H1 (cell line): ENCODE data around the gene CACUL1. TPM values are rescaled to one million over a fixed set of nuclear protein-coding genes. Genes with fewer than 3 reads are reported as not detected.

Source experiments
- CTCF ChIA-PET: fragments of 300-600 bp; sonication (Branson Sonifier 250); formaldehyde crosslinking; loops from one replicate; lab custom pipeline; 2021; ENCODE audit not compliant: partially characterized antibody; lab: Charles Lee
- POLR2A ChIA-PET: fragments of 300-600 bp; sonication (Branson Sonifier 250); formaldehyde crosslinking; loops from one replicate; lab custom pipeline; 2021; ENCODE audit warnings: inconsistent platforms; ENCODE audit not compliant: partially characterized antibody; lab: Charles Lee
- DNase-seq, 2 experiments: peaks; one replicate each; pipeline versions ENCODE4 v3.0.0 to v3.0.0-alpha.2; 2010 to 2022; ENCODE audit warnings: low spot score in 2 of 2, low read depth in 1 of 2, mixed read lengths in 1 of 2
- FAIRE-seq: peaks from 2 replicates; lab custom pipeline; 2011; peaks lifted over from hg19 to GRCh38; lab: Jason Lieb, UNC
- H2AFZ ChIP-seq: 2 replicates; pipeline ENCODE4 v1.8.1; 2012; ENCODE audit warnings: low read length, inconsistent platforms
- H2AK5ac ChIP-seq: 2 replicates; pipeline ENCODE4 v1.6.1; 2013; ENCODE audit warnings: low read depth, low read length
- H2BK120ac ChIP-seq: replicated peaks from 2 replicates; pipeline ENCODE3; 2013; ENCODE audit warnings: low read depth, low read length, inconsistent platforms
- H2BK12ac ChIP-seq: 2 replicates; pipeline ENCODE4 v1.6.1; 2013; ENCODE audit warnings: low read depth, low read length
- H2BK15ac ChIP-seq: 2 replicates; pipeline ENCODE4 v1.6.1; 2013; ENCODE audit warnings: low read length
- H2BK20ac ChIP-seq: 2 replicates; pipeline ENCODE4 v1.6.1; 2013; ENCODE audit warnings: low read length
- H2BK5ac ChIP-seq: 2 replicates; pipeline ENCODE4 v1.6.1; 2013; ENCODE audit warnings: low read depth, low read length
- H3K14ac ChIP-seq: 2 replicates; pipeline ENCODE4 v1.6.1; 2013; ENCODE audit warnings: inconsistent platforms; ENCODE audit not compliant: insufficient read length
- H3K18ac ChIP-seq: 2 replicates; pipeline ENCODE4 v1.6.1; 2013; ENCODE audit warnings: low read length; ENCODE audit errors: extremely low read depth
- H3K23ac ChIP-seq: 2 replicates; pipeline ENCODE4 v1.6.1; 2013; ENCODE audit warnings: inconsistent platforms; ENCODE audit not compliant: insufficient read length
- H3K23me2 ChIP-seq: 2 replicates; pipeline ENCODE4 v1.6.1; 2013; ENCODE audit warnings: low read depth, low read length
- H3K27ac ChIP-seq: 2 replicates; pipeline ENCODE4 v1.6.1; 2011; ENCODE audit warnings: low read depth, low read length, inconsistent platforms
- H3K27me3 ChIP-seq, 4 experiments: replicated peaks in 1 of 4; 1 replicate in 1 of 4; 2 replicates in 3 of 4; pipeline versions ENCODE4 v1.6.1 to v1.8.1; 2011 to 2013; ENCODE audit warnings: low read length in 3 of 4, mild to moderate bottlenecking in 3 of 4, inconsistent platforms in 2 of 4, mixed read lengths in 2 of 4, moderate library complexity in 1 of 4; ENCODE audit not compliant: control insufficient read depth in 3 of 4, insufficient read depth in 3 of 4; ENCODE audit errors: extremely low read depth in 1 of 4
- H3K36me3 ChIP-seq, 4 experiments: 2 replicates each; pipeline versions ENCODE4 v1.6.1 to v1.8.1; 2011 to 2013; ENCODE audit warnings: mild to moderate bottlenecking in 4 of 4, low read length in 3 of 4, moderate library complexity in 2 of 4, control low read depth in 1 of 4, inconsistent platforms in 1 of 4; ENCODE audit not compliant: insufficient read depth in 4 of 4, control insufficient read depth in 2 of 4
- H3K4ac ChIP-seq: replicated peaks from 2 replicates; pipeline ENCODE3; 2013; ENCODE audit warnings: low read length, low read depth, mixed read lengths, inconsistent platforms; ENCODE audit not compliant: insufficient read length
- H3K4me1 ChIP-seq, 4 experiments: replicated peaks in 1 of 4; 1 replicate in 1 of 4; 2 replicates in 3 of 4; pipeline versions ENCODE4 v1.6.1 to v1.8.1; 2011 to 2013; ENCODE audit warnings: low read length in 3 of 4, inconsistent platforms in 2 of 4, mixed read lengths in 1 of 4; ENCODE audit not compliant: insufficient read depth in 4 of 4, control insufficient read depth in 3 of 4
- H3K4me2 ChIP-seq, 2 experiments: 2 replicates each; pipeline versions ENCODE4 v1.6.1 to v1.8.1; 2011 to 2013; ENCODE audit warnings: low read depth in 2 of 2, low read length in 2 of 2, control low read depth in 1 of 2, inconsistent platforms in 1 of 2, mild to moderate bottlenecking in 1 of 2; ENCODE audit not compliant: insufficient read depth in 1 of 2
- H3K4me3 ChIP-seq, 4 experiments: fragments of 200-600, 300-600 bp in 1 of 4; sonication (generic), shearing (Covaris generic), sonication (Bioruptor Twin) in 1 of 4; 2 replicates each; pipeline versions ENCODE4 v1.5.1 to v1.8.1; 2011 to 2016; ENCODE audit warnings: low read length in 4 of 4, low read depth in 3 of 4, control low read depth in 2 of 4, inconsistent platforms in 2 of 4, mild to moderate bottlenecking in 2 of 4, mixed read lengths in 1 of 4, moderate library complexity in 1 of 4; ENCODE audit not compliant: insufficient read depth in 2 of 4; ENCODE audit errors: extremely low read depth in 1 of 4
- H3K56ac ChIP-seq: replicated peaks from 2 replicates; pipeline ENCODE3; 2013; ENCODE audit warnings: low read depth, mild to moderate bottlenecking, mixed read lengths, low read length, inconsistent platforms; ENCODE audit not compliant: insufficient read length
- H3K79me1 ChIP-seq: 2 replicates; pipeline ENCODE4 v1.6.1; 2013; ENCODE audit warnings: low read depth, low read length, control low read depth
- H3K79me2 ChIP-seq, 2 experiments: 2 replicates each; pipeline versions ENCODE4 v1.6.1 to v1.8.1; 2012 to 2013; ENCODE audit warnings: low read length in 2 of 2, mild to moderate bottlenecking in 2 of 2, inconsistent platforms in 1 of 2; ENCODE audit not compliant: insufficient read depth in 2 of 2, control insufficient read depth in 1 of 2
- H3K9ac ChIP-seq, 4 experiments: replicated peaks in 1 of 4; 1 replicate in 1 of 4; 2 replicates in 3 of 4; pipeline versions ENCODE4 v1.6.1 to v1.8.1; 2011 to 2013; ENCODE audit warnings: low read depth in 3 of 4, low read length in 3 of 4, control low read depth in 2 of 4, mild to moderate bottlenecking in 2 of 4, moderate library complexity in 2 of 4, inconsistent platforms in 1 of 4; ENCODE audit errors: extremely low read depth in 1 of 4
- H3K9me3 ChIP-seq, 2 experiments: 2 replicates each; pipeline versions ENCODE4 v1.6.1 to v1.8.1; 2012 to 2013; ENCODE audit warnings: mild to moderate bottlenecking in 2 of 2, moderate library complexity in 2 of 2, control low read depth in 1 of 2, inconsistent platforms in 1 of 2, low read depth in 1 of 2, low read length in 1 of 2, mixed read lengths in 1 of 2; ENCODE audit not compliant: insufficient read depth in 2 of 2
- H4K20me1 ChIP-seq, 2 experiments: replicated peaks in 1 of 2; 2 replicates each; pipeline versions ENCODE3 to v1.8.1; 2011 to 2013; ENCODE audit warnings: inconsistent platforms in 2 of 2, low read length in 2 of 2, mild to moderate bottlenecking in 1 of 2; ENCODE audit not compliant: insufficient read depth in 2 of 2, control insufficient read depth in 1 of 2
- H4K5ac ChIP-seq: 2 replicates; pipeline ENCODE4 v1.6.1; 2013; ENCODE audit warnings: low read length, low read depth, mixed read lengths, inconsistent platforms; ENCODE audit not compliant: insufficient read length
- H4K8ac ChIP-seq: 2 replicates; pipeline ENCODE4 v1.8.0; 2013; ENCODE audit warnings: mild to moderate bottlenecking, moderate library complexity, low read length, inconsistent platforms; ENCODE audit not compliant: insufficient read depth; ENCODE audit errors: extremely low read depth
- H4K91ac ChIP-seq: replicated peaks from 2 replicates; pipeline ENCODE3; 2013; ENCODE audit warnings: low read length, mixed read lengths, inconsistent platforms; ENCODE audit not compliant: insufficient read length
- CBX5 ChIP-seq: fragments of 300-800, 300-1000 bp; sonication (generic); IDR thresholded peaks from 2 replicates; pipeline ENCODE4 v1.7.1; 2016; ENCODE audit warnings: antibody characterized with exemption, low read length, low read depth
- GTF2F1 ChIP-seq: IDR thresholded peaks from 2 replicates; pipeline ENCODE4 v1.6.1; 2012; ENCODE audit warnings: low read depth, low read length, improper control_type of control experiment, borderline replicate concordance
- PHF8 ChIP-seq: fragments of 200-600 bp; sonication (generic); conservative IDR thresholded peaks from 2 replicates; pipeline ENCODE4 v1.7.1; 2012; ENCODE audit warnings: low read depth, mild to moderate bottlenecking, inconsistent platforms, low read length, moderate library complexity
- POU5F1 ChIP-seq: IDR thresholded peaks from 2 replicates; pipeline ENCODE4 v1.6.1; 2011; ENCODE audit warnings: low read depth, mild to moderate bottlenecking, low read length, moderate library complexity
- RAD21 ChIP-seq, 2 experiments: IDR thresholded peaks in 1 of 2; conservative IDR thresholded peaks in 1 of 2; 2 replicates each; pipeline ENCODE4 v1.6.1; 2011; ENCODE audit warnings: low read depth in 2 of 2, low read length in 2 of 2, improper control_type of control experiment in 1 of 2, inconsistent platforms in 1 of 2, mild to moderate bottlenecking in 1 of 2, moderate library complexity in 1 of 2
- RFX5 ChIP-seq: IDR thresholded peaks from 2 replicates; pipeline ENCODE4 v1.6.1; 2011; ENCODE audit warnings: low read depth, low read length, improper control_type of control experiment, borderline replicate concordance
- RXRA ChIP-seq: IDR thresholded peaks from 2 replicates; pipeline ENCODE4 v1.6.1; 2011; ENCODE audit warnings: low read depth, mild to moderate bottlenecking, low read length, moderate library complexity; ENCODE audit not compliant: insufficient read depth
- SIRT6 ChIP-seq: IDR thresholded peaks from one replicate; pipeline ENCODE4 v1.7.1; 2012; ENCODE audit warnings: low read length, inconsistent platforms
- SP2 ChIP-seq: IDR thresholded peaks from 2 replicates; pipeline ENCODE4 v1.6.1; 2012; ENCODE audit warnings: mild to moderate bottlenecking, low read length, inconsistent platforms
- USF2 ChIP-seq: IDR thresholded peaks from 2 replicates; pipeline ENCODE4 v1.6.1; 2011; ENCODE audit warnings: low read length, improper control_type of control experiment
- WGBS, 2 experiments: shearing (Covaris generic) in 1 of 2; methylation state at CpG; one replicate each; pipeline versions ENCODE4 v1.1.6 to v1.1.7; 2013 to 2015; ENCODE audit warnings: low lambda C conversion rate in 2 of 2, mixed read lengths in 2 of 2, inconsistent platforms in 1 of 2, low coverage in 1 of 2, missing lambda C conversion rate in 1 of 2; ENCODE audit not compliant: insufficient replicate concordance in 2 of 2, insufficient coverage in 1 of 2, insufficient read length in 1 of 2; ENCODE audit errors: extremely low coverage in 1 of 2, missing lambda C conversion rate in 1 of 2; 5-methylcytosine and 5-hydroxymethylcytosine counted together
- polyA plus RNA-seq, 7 experiments: library from polyadenylated mRNA; depleted of rRNA in 3 of 7; stranded (reverse) in 5 of 7; unstranded in 2 of 7; fragments of >200 nt in 5 of 7; fragments of 200-250 nt in 2 of 7; gene quantifications; 1 replicate in 5 of 7; 2 replicates in 1 of 7; 4 replicates in 1 of 7; pipeline versions ENCODE4 v1.2.1 to v1.2.3, GENCODE V29; 2011 to 2013; ENCODE audit warnings: missing spikeins in 2 of 7, mixed read lengths in 2 of 7
- total RNA-seq: library from RNA; stranded (reverse); fragmentation: NEBNext Ultra II Directional; extraction: Animal tissue kit (Norgen Biotek cat#: 25700); gene quantifications from 2 replicates; pipeline ENCODE4 v1.2.1, GENCODE V29; 2021

CACUL1 gene
- total and polyA plus RNA-seq, 2 of the 8 experiments (the other 6 are each of a cell fraction or from before 2014, with no cell fraction given), result 6.5 to 34.2 TPM

GRCh38 chr10:118768041-118768919 lies 13.5 kb upstream of the CACUL1 start:
- Histone ChIP-seq H2BK15ac (no peak overlapping the region), H3K9me3 (no peaks in the 10 kb centered on the region), H3K79me2 (no peaks in the 10 kb centered on the region), H2BK20ac (no peak overlapping the region), H3K18ac (no peak overlapping the region), H2AFZ (no peak overlapping the region), H3K23me2 (no peaks in the 10 kb centered on the region), H2BK12ac (no peak overlapping the region), H4K5ac (no peak overlapping the region), H3K79me1 (no peaks in the 10 kb centered on the region), H3K27ac (no peak overlapping the region), H3K36me3 (no peaks in the 10 kb centered on the region), H2AK5ac (no peak overlapping the region), H4K20me1 (no peaks in the 10 kb centered on the region), H3K4ac (no peak overlapping the region), H3K23ac (no peak overlapping the region), H3K4me3 (no peak overlapping the region), H4K91ac (no peak overlapping the region), H3K9ac (no peak overlapping the region), H3K14ac (no peak overlapping the region), H4K8ac (no peak overlapping the region), H3K56ac (no peak overlapping the region), H2BK5ac (no peak overlapping the region), H2BK120ac (no peak overlapping the region), H3K27me3 (no peaks in the 10 kb centered on the region; a peak in 2 of 7 replicates), H3K4me2 (no peak overlapping the region), H3K4me1 (no peaks in the 10 kb centered on the region)
- CTCF ChIA-PET, result interaction anchor here (0.6 to 1.4 kb wide), 4 partner anchors 8 to 420 kb away, joined by 3 to 4 read pairs (median 4); no protein-coding TSS in a partner anchor
- DNase-seq (no peak), FAIRE-seq (no peak)
- 90% methylated on average over 6 of the region's 6 CpGs; no CpG with 5 or more reads in 1 of the 2 experiments for WGBS, 2 experiments
- POLR2A ChIA-PET, result interaction anchor here (0.7 kb wide), 1 partner anchor 10 kb away, joined by 3 read pairs; no protein-coding TSS in a partner anchor
- TF ChIP-seq RFX5 (no peak), GTF2F1 (no peak), RXRA (no peak), PHF8 (no peak), SIRT6 (no peak), RAD21 (IDR thresholded peaks at IDR 0.05 in 1 of 2, conservative IDR thresholded peaks at IDR 0.05 in 1 of 2; ENCODE audit: low read depth in 2 of 2, low read length in 2 of 2) (no peak), CBX5 (no peak), USF2 (no peak), SP2 (no peak), POU5F1 (no peak)
